ENCODE results near the gene PLEKHM3. TPM values are rescaled to one million over a fixed set of nuclear protein-coding genes. Genes with fewer than 3 reads are reported as not detected.

The PLEKHM3 gene
- total RNA-seq, 1 donor, result 13.8 TPM

DNA sequence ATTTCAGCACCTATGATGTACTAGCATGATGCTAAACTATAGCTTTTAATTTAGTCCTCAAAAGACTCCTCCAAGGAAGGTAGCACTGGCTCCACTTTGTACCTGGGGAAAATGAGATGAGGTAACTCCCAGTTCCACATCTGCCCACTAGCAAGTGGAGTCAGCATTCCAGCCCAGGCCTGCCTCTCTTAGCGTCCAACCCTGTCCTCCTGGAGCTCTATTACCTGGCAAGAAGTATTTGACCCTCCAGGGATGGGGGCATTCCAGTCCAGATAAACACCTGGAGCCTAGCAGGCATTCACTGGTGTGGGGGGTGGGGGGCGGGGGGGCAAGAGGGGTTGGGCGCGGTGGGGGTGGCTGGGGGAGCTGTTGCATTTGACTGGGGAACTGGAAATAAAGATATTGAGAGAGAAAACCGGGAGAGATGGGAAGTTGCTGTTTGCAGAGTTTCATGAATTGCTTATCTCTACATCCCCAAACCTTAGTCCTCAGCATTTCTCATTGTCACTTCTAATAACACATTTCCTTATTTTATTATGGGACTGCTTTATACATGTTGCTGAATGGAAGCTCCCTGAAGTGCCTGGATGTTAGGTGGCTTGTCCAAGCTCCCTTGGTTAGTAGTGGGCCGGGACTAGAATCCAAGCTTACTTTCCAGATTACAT lies 233.6 kb downstream of the PLEKHM3 start:
- TF ChIP-seq, protein P1, sequence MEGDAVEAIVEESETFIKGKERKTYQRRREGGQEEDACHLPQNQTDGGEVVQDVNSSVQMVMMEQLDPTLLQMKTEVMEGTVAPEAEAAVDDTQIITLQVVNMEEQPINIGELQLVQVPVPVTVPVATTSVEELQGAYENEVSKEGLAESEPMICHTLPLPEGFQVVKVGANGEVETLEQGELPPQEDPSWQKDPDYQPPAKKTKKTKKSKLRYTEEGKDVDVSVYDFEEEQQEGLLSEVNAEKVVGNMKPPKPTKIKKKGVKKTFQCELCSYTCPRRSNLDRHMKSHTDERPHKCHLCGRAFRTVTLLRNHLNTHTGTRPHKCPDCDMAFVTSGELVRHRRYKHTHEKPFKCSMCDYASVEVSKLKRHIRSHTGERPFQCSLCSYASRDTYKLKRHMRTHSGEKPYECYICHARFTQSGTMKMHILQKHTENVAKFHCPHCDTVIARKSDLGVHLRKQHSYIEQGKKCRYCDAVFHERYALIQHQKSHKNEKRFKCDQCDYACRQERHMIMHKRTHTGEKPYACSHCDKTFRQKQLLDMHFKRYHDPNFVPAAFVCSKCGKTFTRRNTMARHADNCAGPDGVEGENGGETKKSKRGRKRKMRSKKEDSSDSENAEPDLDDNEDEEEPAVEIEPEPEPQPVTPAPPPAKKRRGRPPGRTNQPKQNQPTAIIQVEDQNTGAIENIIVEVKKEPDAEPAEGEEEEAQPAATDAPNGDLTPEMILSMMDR (IDR thresholded peaks at IDR 0.05; ENCODE audit: insufficient read depth, low read depth, low read length), result no peak
- H3K4me3 ChIP-seq (ENCODE audit: low read depth, low read length), result no peak overlapping the region
- no peak for DNase-seq (ENCODE audit: low read depth)

DNA sequence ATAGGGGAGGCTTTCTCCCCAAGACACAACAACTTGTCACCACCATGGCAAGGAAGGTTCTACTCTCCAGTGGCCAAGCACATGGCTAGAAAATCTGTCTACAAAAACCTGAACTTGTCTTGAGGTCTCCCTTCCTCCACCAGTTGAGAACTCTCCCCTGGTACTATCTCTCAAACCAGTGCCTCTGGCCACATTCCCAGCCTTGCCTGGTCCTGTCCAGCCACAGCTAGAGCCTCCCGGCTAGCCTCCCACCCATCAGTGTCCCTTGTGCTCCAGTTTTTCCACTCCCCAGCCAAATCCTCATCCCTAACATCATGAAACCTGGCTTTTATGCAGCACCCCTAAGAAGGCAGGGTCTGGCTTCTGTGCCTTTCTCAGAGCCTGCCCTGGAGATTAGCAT lies 234.4 kb downstream of the PLEKHM3 start:
- TF ChIP-seq, protein P1 (IDR thresholded peaks at IDR 0.05; ENCODE audit: insufficient read depth, low read depth, low read length), result no peak
- DNase-seq (ENCODE audit: low read depth), result no peak
- H3K4me3 ChIP-seq (ENCODE audit: low read depth, low read length), result no peak overlapping the region

DNA sequence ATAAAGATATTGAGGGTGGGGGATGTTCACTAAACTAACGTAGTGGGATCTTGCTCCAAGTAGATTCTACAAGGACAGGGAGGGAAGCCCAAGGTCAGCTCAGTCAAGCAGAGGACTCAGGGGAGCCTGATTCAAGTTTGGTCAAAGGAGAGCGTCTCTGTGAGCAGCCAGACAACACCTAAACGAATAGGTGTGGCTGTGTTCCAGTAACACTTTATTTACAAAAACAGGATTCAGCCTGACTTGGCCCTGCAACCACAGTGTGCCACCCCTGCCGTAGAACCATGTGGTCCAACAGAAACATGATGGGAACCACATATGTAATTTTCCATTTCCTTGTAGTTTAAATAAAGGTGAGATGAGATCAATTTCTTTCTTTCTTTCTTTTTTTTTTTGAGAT lies 237.5 kb downstream of the PLEKHM3 start:
- TF ChIP-seq, protein P1 (IDR thresholded peaks at IDR 0.05; ENCODE audit: insufficient read depth, low read depth, low read length), result no peak
- no peak overlapping the region for H3K4me3 ChIP-seq (ENCODE audit: low read depth, low read length)
- DNase-seq (ENCODE audit: low read depth), result no peak

DNA sequence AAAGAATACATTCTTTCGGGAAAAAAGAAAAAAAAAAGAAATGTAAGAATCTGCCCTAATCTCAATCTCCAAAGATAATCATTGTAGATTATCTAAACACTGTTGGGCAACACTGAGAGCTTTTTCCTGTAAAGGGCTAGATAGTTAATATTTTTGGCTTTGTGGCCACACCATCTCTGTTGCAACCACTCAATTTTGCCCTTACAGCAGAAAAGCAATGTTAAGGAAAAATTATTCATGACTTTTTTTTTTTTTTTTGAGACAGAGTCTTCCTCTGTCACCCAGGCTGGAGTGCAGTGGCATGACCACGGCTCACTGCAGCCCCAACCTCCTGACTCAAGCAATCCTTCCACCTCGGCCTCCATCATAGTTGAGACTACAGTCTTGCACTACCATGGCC lies 238.3 kb downstream of the PLEKHM3 start:
- TF ChIP-seq, protein P1 (IDR thresholded peaks at IDR 0.05; ENCODE audit: insufficient read depth, low read depth, low read length), result no peak
- DNase-seq (ENCODE audit: low read depth), result no peak
- no peak overlapping the region for H3K4me3 ChIP-seq (ENCODE audit: low read depth, low read length)

DNA sequence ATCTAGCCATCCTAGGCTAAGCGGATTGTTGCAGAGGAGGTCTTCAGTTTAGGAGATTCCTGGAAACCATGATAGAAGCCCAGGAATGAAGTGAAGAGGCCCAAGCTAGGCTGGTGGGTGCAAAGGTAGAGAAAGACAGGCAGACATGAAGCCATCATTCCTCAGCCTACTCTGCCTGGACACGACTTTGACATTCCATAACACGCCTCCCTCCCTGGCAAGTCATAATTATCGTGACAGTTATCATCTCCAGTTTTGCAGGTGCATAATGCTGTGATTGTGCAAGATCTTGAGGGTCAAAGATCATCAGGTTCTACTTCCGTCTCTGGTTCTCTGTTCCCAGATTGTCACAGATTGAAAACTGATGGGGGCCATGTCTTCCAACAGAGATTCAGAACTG lies 240.4 kb downstream of the PLEKHM3 start:
- no peak for DNase-seq (ENCODE audit: low read depth)
- TF ChIP-seq, protein P1 (IDR thresholded peaks at IDR 0.05; ENCODE audit: insufficient read depth, low read depth, low read length), result no peak
- H3K4me3 ChIP-seq (ENCODE audit: low read depth, low read length), result no peak overlapping the region

DNA sequence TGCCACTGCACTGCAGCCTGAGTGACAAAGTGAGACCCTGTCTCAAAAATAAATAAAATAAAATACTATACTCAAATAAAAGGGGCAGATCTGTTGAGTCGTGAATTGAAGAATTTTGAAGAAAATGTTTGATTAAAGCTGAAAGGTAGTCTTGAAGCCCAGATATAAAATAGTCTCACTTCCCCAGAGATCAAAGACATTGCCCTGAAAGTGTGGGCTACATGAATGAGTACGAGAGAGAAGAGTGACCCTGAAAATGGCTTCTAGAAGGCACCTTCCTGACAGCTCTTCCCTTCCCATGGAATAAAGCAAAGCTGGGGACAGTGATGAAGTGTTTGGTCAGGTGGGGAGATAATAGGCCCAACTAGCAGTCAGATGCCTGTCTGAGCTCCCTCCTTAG lies 241.8 kb downstream of the PLEKHM3 start:
- H3K4me3 ChIP-seq (ENCODE audit: low read depth, low read length), result no peak overlapping the region
- DNase-seq (ENCODE audit: low read depth), result no peak
- TF ChIP-seq, protein P1 (IDR thresholded peaks at IDR 0.05; ENCODE audit: insufficient read depth, low read depth, low read length), result no peak
